ENCODE measurements around the gene TUFT1. TPM values are rescaled to one million over a fixed set of nuclear protein-coding genes. Genes with fewer than 3 reads are reported as not detected.
"Not testable (repeated sequence)": the region's sequence is repeated elsewhere in the genome, so short reads cannot be mapped to it uniquely, and the experiment has no call there.

TUFT1 gene
- total RNA-seq, 1 donor from 2014 or later: 16.5 TPM

GRCh38 chr1:151512801-151513625, 27.1 kb upstream of the TUFT1 start:
- DNase-seq (ENCODE audit: low spot score): peak; percentile 76

GRCh38 chr1:151513626-151514121, 26.4 kb upstream of the TUFT1 start:
- peak; percentile 90 for DNase-seq (ENCODE audit: low spot score)

- no peak for DNase-seq (ENCODE audit: low spot score)
Measured at GRCh38 chr1:151514366-151514765, 25.7 kb upstream of the TUFT1 start.

- no peak for DNase-seq (ENCODE audit: low spot score)
Measured at GRCh38 chr1:151515265-151515664, 24.8 kb upstream of the TUFT1 start.

- DNase-seq (ENCODE audit: low spot score): no peak
Measured at GRCh38 chr1:151516031-151516511, 24.0 kb upstream of the TUFT1 start.

GRCh38 chr1:151518431-151518830, 21.7 kb upstream of the TUFT1 start:
- DNase-seq (ENCODE audit: low spot score): no peak

GRCh38 chr1:151518936-151519335, 21.2 kb upstream of the TUFT1 start:
- DNase-seq (ENCODE audit: low spot score): no peak

GRCh38 chr1:151519667-151520066, 20.4 kb upstream of the TUFT1 start:
- DNase-seq (ENCODE audit: low spot score): no peak

GRCh38 chr1:151520359-151520758, 19.8 kb upstream of the TUFT1 start:
- DNase-seq (ENCODE audit: low spot score): no peak

- not testable (repeated sequence) for DNase-seq (ENCODE audit: low spot score)
Measured at GRCh38 chr1:151522427-151522826, 17.7 kb upstream of the TUFT1 start.

- DNase-seq (ENCODE audit: low spot score): no peak
Measured at GRCh38 chr1:151523326-151523725, 16.8 kb upstream of the TUFT1 start.

GRCh38 chr1:151524736-151525135, 15.4 kb upstream of the TUFT1 start:
- no peak for DNase-seq (ENCODE audit: low spot score)

GRCh38 chr1:151526735-151527525, 13.2 kb upstream of the TUFT1 start:
- DNase-seq (ENCODE audit: low spot score): no peak

GRCh38 chr1:151529211-151529702, 10.9 kb upstream of the TUFT1 start:
- DNase-seq (ENCODE audit: low spot score): no peak

- DNase-seq (ENCODE audit: low spot score): no peak
Measured at GRCh38 chr1:151529781-151530180, 10.3 kb upstream of the TUFT1 start.

GRCh38 chr1:151530461-151530860, 9.6 kb upstream of the TUFT1 start:
- no peak for DNase-seq (ENCODE audit: low spot score)

- no peak for DNase-seq (ENCODE audit: low spot score)
Measured at GRCh38 chr1:151533870-151534269, 6.2 kb upstream of the TUFT1 start.

- DNase-seq (ENCODE audit: low spot score): peak; percentile 71
Measured at GRCh38 chr1:151534662-151535278, 5.3 kb upstream of the TUFT1 start.

- DNase-seq (ENCODE audit: low spot score): no peak
Measured at GRCh38 chr1:151535326-151536271, 4.5 kb upstream of the TUFT1 start.

- no peak for DNase-seq (ENCODE audit: low spot score)
Measured at GRCh38 chr1:151536499-151536898, 3.6 kb upstream of the TUFT1 start.

- DNase-seq (ENCODE audit: low spot score): no peak
Measured at GRCh38 chr1:151537112-151537511, 3.0 kb upstream of the TUFT1 start.

Data from mucosa of gallbladder (tissue), 1 donor.